H54 (cell line): ENCODE data around the gene DENND2D.

Source experiments
- DNase-seq: peaks from one replicate; pipeline ENCODE4 v3.0.0; 2011; ENCODE audit warnings: low spot score, mixed read lengths; ENCODE audit not compliant: insufficient read length
- FAIRE-seq: peaks from 3 replicates; lab custom pipeline; 2011; peaks lifted over from hg19 to GRCh38; lab: Jason Lieb, UNC
- POLR2A ChIP-seq: IDR thresholded peaks from 2 replicates; pipeline ENCODE4 v1.6.1; 2011; ENCODE audit warnings: low read depth, mild to moderate bottlenecking, low read length

The DENND2D gene

GRCh38 chr1:111157431-111157830 lies 43.0 kb downstream of the DENND2D start:
- FAIRE-seq: no peak
- TF ChIP-seq POLR2A: no peak

DNA sequence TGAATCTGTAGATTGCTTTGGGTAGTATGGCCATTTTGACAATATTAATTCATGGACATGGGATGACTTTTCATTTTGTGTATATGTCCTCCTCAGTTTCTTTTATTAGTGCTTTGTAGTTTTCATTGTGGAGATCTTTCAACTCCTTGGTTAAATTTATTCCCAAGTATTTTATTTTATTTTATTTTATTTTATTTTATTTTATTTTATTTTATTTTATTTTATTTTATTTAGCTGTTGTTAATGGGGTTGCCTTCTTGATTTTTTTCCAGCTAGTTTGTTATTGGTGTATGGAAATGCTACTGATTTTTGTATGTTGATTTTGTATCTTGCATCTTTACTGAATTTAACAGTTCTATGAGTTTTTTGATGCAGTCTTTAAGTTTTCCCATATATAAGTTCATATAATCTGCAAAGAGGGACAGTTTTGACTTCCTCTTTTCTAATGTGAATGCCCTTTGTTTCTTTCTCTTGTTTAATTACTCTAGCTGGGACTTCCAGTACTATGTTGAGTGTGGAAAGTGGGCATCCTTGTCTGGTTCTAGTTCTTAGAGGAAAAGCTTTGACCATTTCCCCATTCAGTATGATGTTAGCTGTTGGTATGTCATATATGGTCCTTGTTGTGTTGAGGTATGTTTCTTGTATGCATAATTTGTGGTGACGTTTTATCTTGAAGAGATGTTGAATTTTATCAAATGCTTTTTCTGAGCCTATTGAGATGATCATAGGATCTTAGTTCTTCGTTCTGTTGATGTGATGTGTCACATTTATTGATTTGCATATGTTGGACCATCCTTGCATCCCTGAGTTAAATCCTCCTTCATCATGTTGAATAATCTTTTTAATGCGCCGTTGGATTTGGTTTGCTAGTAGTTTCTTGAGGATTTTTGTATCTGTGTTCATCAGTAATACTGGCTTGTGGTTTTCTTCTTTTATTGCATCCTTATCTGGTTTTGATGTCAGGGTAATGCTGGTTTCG lies 46.1 kb downstream of the DENND2D start:
- no peak for TF ChIP-seq POLR2A
- peak; percentile 11 for FAIRE-seq
- no peak for DNase-seq

More at GRCh38 chr1:111157431-111157830, 43.0 kb downstream of the DENND2D start:
- DNase-seq: no peak

- FAIRE-seq: no peak
- no peak for TF ChIP-seq POLR2A
Measured at GRCh38 chr1:111151838-111152237, 48.6 kb downstream of the DENND2D start.

GRCh38 chr1:111148376-111148881 lies 52.0 kb downstream of the DENND2D start:
- FAIRE-seq: no peak
- no peak for DNase-seq
- no peak for TF ChIP-seq POLR2A

More at GRCh38 chr1:111151838-111152237, 48.6 kb downstream of the DENND2D start:
- no peak for DNase-seq

- TF ChIP-seq POLR2A: no peak
- FAIRE-seq: no peak
- no peak for DNase-seq
Measured at GRCh38 chr1:111147948-111148347, 52.5 kb downstream of the DENND2D start.

GRCh38 chr1:111145963-111146768 lies 54.3 kb downstream of the DENND2D start:
- DNase-seq: no peak
- no peak for FAIRE-seq
- TF ChIP-seq POLR2A: no peak

GRCh38 chr1:111145542-111145941 lies 54.9 kb downstream of the DENND2D start:
- FAIRE-seq (no peak), DNase-seq (no peak)
- no peak for TF ChIP-seq POLR2A

GRCh38 chr1:111142356-111142975 lies 58.0 kb downstream of the DENND2D start:
- no peak for TF ChIP-seq POLR2A
- no peak for DNase-seq
- no peak for FAIRE-seq

DNA sequence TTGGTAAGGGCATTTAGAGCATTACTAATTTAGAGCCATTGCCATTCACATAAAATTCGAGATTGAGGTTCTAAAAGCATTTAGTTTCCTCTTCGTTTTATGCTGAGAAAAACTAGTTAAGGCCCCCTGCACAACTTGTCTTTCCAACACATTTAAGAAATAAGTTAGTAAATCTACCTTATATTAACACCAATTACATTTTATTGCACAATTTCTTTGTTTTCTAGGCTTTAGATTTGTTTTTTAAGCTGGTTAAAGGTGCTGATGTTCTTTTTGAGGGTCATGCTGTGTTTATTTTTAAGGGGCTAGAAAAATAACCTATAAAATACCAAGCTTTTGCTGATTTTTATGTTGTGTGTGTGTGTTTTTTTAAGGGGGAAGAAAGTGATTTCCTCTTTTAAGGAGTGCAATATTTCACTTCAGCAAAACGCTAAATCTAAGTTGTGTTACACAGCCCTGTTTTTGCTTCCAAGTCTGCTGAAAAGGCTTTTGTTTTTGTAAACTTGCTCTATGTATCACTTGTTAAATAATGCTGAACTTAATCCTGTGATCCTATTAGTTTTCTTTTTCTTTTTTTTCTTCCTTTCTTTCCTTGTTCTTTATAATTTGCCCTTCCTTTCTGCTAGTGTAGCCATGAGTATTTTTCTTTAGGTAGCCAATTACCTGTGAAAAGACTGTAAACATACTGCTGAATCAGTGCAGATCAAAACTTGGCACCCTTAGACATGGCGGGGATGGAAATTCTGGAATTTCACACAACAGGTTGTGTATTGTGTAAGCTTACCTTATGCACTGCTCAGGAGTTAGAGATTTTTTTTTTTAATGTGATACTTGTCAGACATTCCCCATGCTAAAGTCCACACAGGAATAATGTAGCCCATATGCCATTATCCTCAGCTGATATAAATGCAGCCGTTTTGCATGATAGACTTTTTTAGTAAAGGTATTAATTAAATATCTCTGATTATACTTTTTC lies 58.9 kb downstream of the DENND2D start:
- TF ChIP-seq POLR2A: no peak
- no peak for FAIRE-seq
- DNase-seq: no peak

DNA sequence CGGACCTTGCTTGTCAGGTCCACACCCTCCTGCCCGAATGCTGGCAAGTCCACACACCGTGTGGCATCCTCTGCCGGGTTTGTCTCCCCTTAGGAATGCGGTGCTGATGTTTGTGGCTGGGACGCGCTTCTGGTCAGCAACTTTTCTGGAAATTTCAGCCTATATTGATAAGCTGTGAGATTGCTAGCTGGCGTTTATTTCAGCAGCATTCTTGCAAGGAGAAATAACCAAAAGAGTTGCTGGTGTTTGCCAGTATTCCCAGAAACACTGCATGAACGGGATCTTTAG lies 59.8 kb downstream of the DENND2D start:
- TF ChIP-seq POLR2A: no peak
- peak; percentile 76 for DNase-seq
- FAIRE-seq: peak; percentile 86

DNA sequence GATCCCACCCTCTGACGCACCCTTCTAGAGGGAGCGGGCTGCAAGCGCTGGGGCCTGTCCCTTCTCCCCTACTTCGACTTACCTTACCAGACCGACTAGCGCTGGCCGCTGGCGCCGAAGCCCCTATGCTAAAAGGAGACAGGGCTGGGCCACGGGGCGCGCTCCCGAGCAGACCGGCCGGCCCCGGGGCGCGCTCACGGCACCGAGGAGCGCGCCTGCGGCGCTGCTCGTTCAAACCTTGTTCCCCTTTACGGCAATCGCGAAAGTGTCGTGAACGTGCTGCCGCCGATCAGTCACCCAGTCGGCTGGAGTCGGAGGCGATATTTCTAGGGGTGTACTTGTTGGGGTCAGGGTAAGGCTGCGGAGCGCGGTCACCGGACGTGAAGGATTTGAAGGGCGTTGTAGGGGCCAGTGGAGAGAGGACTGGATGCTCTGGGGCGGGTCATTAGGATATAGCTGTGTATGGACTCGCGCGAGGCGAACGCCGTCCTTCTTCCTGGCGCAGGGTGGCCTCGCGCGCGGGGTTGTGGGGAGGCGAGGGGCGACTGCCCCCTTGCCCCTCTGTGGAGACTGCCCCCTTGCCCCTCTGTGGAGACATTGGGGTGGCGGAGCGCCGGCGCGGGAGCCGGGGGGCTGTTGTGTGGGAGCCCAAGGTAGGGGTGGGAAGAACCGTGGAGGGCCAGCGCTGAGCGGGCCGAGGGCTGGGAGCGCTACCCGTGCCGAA lies 60.3 kb downstream of the DENND2D start, which contains the start of the genes CEPT1 and DRAM2:
TSS of gene CEPT1 (plus strand) at position 268 of the 724 bp plus-strand sequence. CDS start 7,492 bp downstream, outside the sequence.
TSS of gene DRAM2 (minus strand) at position 138 of the 724 bp plus-strand sequence. CDS start 8,539 bp downstream, outside the sequence.
- peak; percentile 76 for DNase-seq
- TF ChIP-seq POLR2A: peak; percentile 75; the same call in 1 of the 2 replicates
- FAIRE-seq: peak; percentile 87
